Subcutaneous abdominal adipose tissue (tissue), 5 donors: ENCODE results near the gene LMTK2.

Experiments used
- H3K27ac ChIP-seq: one replicate; pipeline ENCODE4 v1.7.0; 2013; ENCODE audit warnings: low read depth, mild to moderate bottlenecking, inconsistent platforms, low read length, moderate library complexity
- H3K27me3 ChIP-seq, 5 donors: one replicate each; pipeline ENCODE4 v1.7.0; 2013; ENCODE audit warnings: low read length in 5 of 5, inconsistent platforms in 1 of 5; ENCODE audit not compliant: control insufficient read depth in 5 of 5, insufficient read depth in 4 of 5
- H3K36me3 ChIP-seq, 5 donors: one replicate each; pipeline ENCODE4 v1.7.0; 2013; ENCODE audit warnings: low read length in 5 of 5; ENCODE audit not compliant: control insufficient read depth in 5 of 5, insufficient read depth in 5 of 5
- H3K4me1 ChIP-seq, 5 donors: one replicate each; pipeline ENCODE4 v1.7.0; 2013; ENCODE audit warnings: low read length in 5 of 5, mild to moderate bottlenecking in 3 of 5, moderate library complexity in 1 of 5; ENCODE audit not compliant: control insufficient read depth in 5 of 5, insufficient read depth in 5 of 5
- H3K4me3 ChIP-seq, 5 donors: one replicate each; pipeline ENCODE4 v1.7.0; 2013; ENCODE audit warnings: low read length in 5 of 5, low read depth in 1 of 5
- H3K9ac ChIP-seq, 5 donors: one replicate each; pipeline ENCODE4 v1.7.0; 2013; ENCODE audit warnings: low read length in 5 of 5, mild to moderate bottlenecking in 4 of 5, moderate library complexity in 3 of 5
- H3K9me3 ChIP-seq, 5 donors: one replicate each; pipeline ENCODE4 v1.7.0; 2013; ENCODE audit warnings: low read length in 5 of 5; ENCODE audit not compliant: control insufficient read depth in 5 of 5
- donor health status: healthy.
- donor health status: healthy.
- donor health status: healthy.
- donor health status: healthy.
- donor health status: healthy.

LMTK2 gene

GRCh38 chr7:98186452-98187137, 79.9 kb downstream of the LMTK2 start:
- no peaks in the 10 kb centered on the region for H3K27me3 ChIP-seq
- H3K27ac ChIP-seq: peak overlapping the region; percentile 51
- H3K36me3 ChIP-seq: peaks cover 2 to 12% (median 7%) of the 10 kb centered on the region in 5 donors
- H3K4me3 ChIP-seq: no peak overlapping the region
- peak overlapping the region in 1 of 5 donors; percentile 36 for H3K9ac ChIP-seq
- peaks cover 0 to 10% (median 5%) of the 10 kb centered on the region in 5 donors for H3K4me1 ChIP-seq
- H3K9me3 ChIP-seq: no peaks in the 10 kb centered on the region

- H3K9ac ChIP-seq: peak overlapping the region in 1 of 5 donors; percentile 36
- H3K4me3 ChIP-seq: no peak overlapping the region
- H3K9me3 ChIP-seq: no peaks in the 10 kb centered on the region
- peaks cover 0 to 10% (median 5%) of the 10 kb centered on the region in 5 donors for H3K4me1 ChIP-seq
- peaks cover 4 to 17% (median 12%) of the 10 kb centered on the region in 5 donors for H3K36me3 ChIP-seq
- H3K27me3 ChIP-seq: no peaks in the 10 kb centered on the region
- H3K27ac ChIP-seq: peak overlapping the region; percentile 51
Measured at GRCh38 chr7:98187138-98187502, 80.5 kb downstream of the LMTK2 start.

GRCh38 chr7:98189559-98189958, 82.9 kb downstream of the LMTK2 start:
- Histone ChIP-seq H3K4me1 (peaks cover 0 to 10% (median 5%) of the 10 kb centered on the region in 5 donors), H3K9me3 (no peaks in the 10 kb centered on the region), H3K9ac (no peak overlapping the region), H3K4me3 (no peak overlapping the region), H3K27ac (no peak overlapping the region), H3K27me3 (no peaks in the 10 kb centered on the region), H3K36me3 (peaks cover 10 to 42% (median 33%) of the 10 kb centered on the region in 5 donors)

- peaks cover 11 to 58% (median 50%) of the 10 kb centered on the region in 5 donors for H3K36me3 ChIP-seq
Measured at GRCh38 chr7:98191668-98192431, 85.2 kb downstream of the LMTK2 start.

GRCh38 chr7:98192781-98193457, 86.3 kb downstream of the LMTK2 start:
- Histone ChIP-seq H3K36me3 (peaks cover 9 to 63% (median 56%) of the 10 kb centered on the region in 5 donors), H3K27me3 (no peaks in the 10 kb centered on the region), H3K4me1 (no peaks in the 10 kb centered on the region), H3K4me3 (no peak overlapping the region), H3K27ac (no peak overlapping the region), H3K9me3 (no peaks in the 10 kb centered on the region), H3K9ac (peak overlapping the region in 1 of 5 donors; percentile 17)

More at GRCh38 chr7:98191668-98192431, 85.2 kb downstream of the LMTK2 start:
- Histone ChIP-seq H3K27me3 (no peaks in the 10 kb centered on the region), H3K9ac (no peak overlapping the region), H3K9me3 (no peaks in the 10 kb centered on the region), H3K4me1 (peaks cover 0 to 3% (median 2%) of the 10 kb centered on the region in 5 donors), H3K4me3 (no peak overlapping the region), H3K27ac (no peak overlapping the region)

GRCh38 chr7:98193474-98194180, 87.0 kb downstream of the LMTK2 start:
- Histone ChIP-seq H3K9me3 (peaks cover 0 to 3% (median 0%) of the 10 kb centered on the region in 5 donors), H3K4me3 (no peak overlapping the region), H3K36me3 (peaks cover 7 to 63% (median 56%) of the 10 kb centered on the region in 5 donors), H3K9ac (peak overlapping the region in 1 of 5 donors; percentile 17), H3K27me3 (no peaks in the 10 kb centered on the region), H3K4me1 (no peaks in the 10 kb centered on the region), H3K27ac (no peak overlapping the region)

- Histone ChIP-seq H3K36me3 (peaks cover 7 to 61% (median 56%) of the 10 kb centered on the region in 5 donors), H3K9me3 (peaks cover 0 to 3% (median 0%) of the 10 kb centered on the region in 5 donors), H3K4me1 (no peaks in the 10 kb centered on the region), H3K4me3 (no peak overlapping the region), H3K27me3 (no peaks in the 10 kb centered on the region), H3K27ac (no peak overlapping the region), H3K9ac (no peak overlapping the region)
Measured at GRCh38 chr7:98194186-98194585, 87.5 kb downstream of the LMTK2 start.

GRCh38 chr7:98194672-98195457, 88.2 kb downstream of the LMTK2 start:
- Histone ChIP-seq H3K9me3 (peaks cover 0 to 3% (median 0%) of the 10 kb centered on the region in 5 donors), H3K27ac (no peak overlapping the region), H3K36me3 (peaks cover 7 to 56% (median 54%) of the 10 kb centered on the region in 5 donors), H3K4me1 (no peaks in the 10 kb centered on the region), H3K4me3 (no peak overlapping the region), H3K9ac (no peak overlapping the region), H3K27me3 (no peaks in the 10 kb centered on the region)
